GM23338 (cell line): ENCODE data around the gene ADGRG6.

Source experiments
- CREB1 ChIP-seq: fragments of 250-450 bp; sonication (Bioruptor Pico); IDR thresholded peaks from 2 replicates; pipeline ENCODE4 v1.5.0; 2020; ENCODE audit warnings: low read depth, mild to moderate bottlenecking, moderate library complexity
- CTCF ChIP-seq, 2 experiments: fragments of 200-600 bp in 1 of 2; sonication (generic) in 1 of 2; conservative IDR thresholded peaks; 2 replicates each; pipeline versions ENCODE4 v1.5.1 to v1.6.1; 2016 to 2017; ENCODE audit warnings: antibody characterized with exemption in 2 of 2, low read depth in 2 of 2, mild to moderate bottlenecking in 2 of 2, moderate library complexity in 1 of 2
- EZH2 ChIP-seq: fragments of 200-600 bp; sonication (generic); IDR thresholded peaks from one replicate; pipeline ENCODE4 v1.8.0; 2017; ENCODE audit warnings: antibody characterized with exemption, mild to moderate bottlenecking, low read depth; ENCODE audit not compliant: unreplicated experiment
- EZH2phosphoT487 ChIP-seq: fragments of 200-600 bp; sonication (generic); IDR thresholded peaks from one replicate; pipeline ENCODE4 v1.8.1; 2018; ENCODE audit warnings: antibody characterized with exemption; ENCODE audit not compliant: unreplicated experiment
- JUNB ChIP-seq: IDR thresholded peaks from one replicate; pipeline ENCODE4 v1.6.1; 2016; ENCODE audit warnings: antibody characterized with exemption; ENCODE audit not compliant: unreplicated experiment
- NANOG ChIP-seq: IDR thresholded peaks from 2 replicates; pipeline ENCODE4 v1.6.1; 2016; ENCODE audit warnings: antibody characterized with exemption, borderline replicate concordance
- POLR2AphosphoS5 ChIP-seq: IDR thresholded peaks from 2 replicates; pipeline ENCODE4 v1.6.1; 2016; ENCODE audit warnings: antibody characterized with exemption, low read depth
- REST ChIP-seq: IDR thresholded peaks from one replicate; pipeline ENCODE4 v1.6.1; 2018; ENCODE audit warnings: antibody characterized with exemption; ENCODE audit not compliant: unreplicated experiment
- STAT1 ChIP-seq: IDR thresholded peaks from one replicate; pipeline ENCODE4 v1.6.1; 2016; ENCODE audit warnings: antibody characterized with exemption; ENCODE audit not compliant: unreplicated experiment
- ZNF114 ChIP-seq: fragments of 250-450 bp; sonication (Bioruptor Pico); IDR thresholded peaks from 2 replicates; pipeline ENCODE4 v1.5.0; 2020; ENCODE audit warnings: mild to moderate bottlenecking, moderate library complexity
- ZNF331 ChIP-seq: fragments of 250-450 bp; sonication (Bioruptor Pico); IDR thresholded peaks from 2 replicates; pipeline ENCODE4 v1.5.0; 2020; ENCODE audit warnings: low read depth, mild to moderate bottlenecking, moderate library complexity

- no peak for TF ChIP-seq CTCF (conservative IDR thresholded peaks at IDR 0.05; ENCODE audit: low read depth in 2 of 2)
- no peak for TF ChIP-seq CREB1 (CRISPR knock-in tag)
- TF ChIP-seq JUNB, result no peak
- no peak for TF ChIP-seq POLR2AphosphoS5
- no peak for TF ChIP-seq EZH2
- no peak for TF ChIP-seq EZH2phosphoT487
- TF ChIP-seq REST, result no peak
- TF ChIP-seq ZNF114 (CRISPR knock-in tag), result no peak
- no peak for TF ChIP-seq NANOG
- TF ChIP-seq ZNF331 (CRISPR knock-in tag), result no peak
- no peak for TF ChIP-seq STAT1
These were observed 60.3 kb downstream of the ADGRG6 start for GRCh38 chr6:142361779-142362750.
